T follicular helper cell (primary cell): ENCODE results near the gene GOSR2.
"Not testable (repeated sequence)": the region's sequence is repeated elsewhere in the genome, so short reads cannot be mapped to it uniquely, and the experiment has no call there.

Experiments
- DNase-seq: peaks from one replicate; pipeline ENCODE4 v3.0.0-alpha.2; 2020; ENCODE audit warnings: low read depth

GOSR2 gene

DNA sequence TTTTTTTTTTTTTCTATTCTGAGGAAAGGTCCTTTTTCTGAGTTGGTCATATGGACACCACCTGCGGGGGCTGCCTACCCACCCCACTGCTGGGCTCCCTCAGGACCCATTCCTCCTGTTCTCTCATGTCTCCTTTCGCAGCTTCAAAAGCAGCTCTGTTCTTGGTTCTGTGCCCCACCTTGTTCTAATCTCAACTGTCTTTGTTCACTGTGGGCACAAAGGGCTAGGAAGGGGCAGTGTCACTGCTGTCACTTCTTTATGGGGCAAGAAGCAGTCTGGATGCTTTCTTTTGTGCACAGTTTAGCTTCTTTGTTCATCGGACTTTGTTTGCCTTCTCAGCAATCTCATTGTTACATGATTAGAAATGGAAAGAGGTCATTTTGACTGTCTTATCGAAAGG, 7.1 kb downstream of the GOSR2 start:
- DNase-seq = no peak

DNA sequence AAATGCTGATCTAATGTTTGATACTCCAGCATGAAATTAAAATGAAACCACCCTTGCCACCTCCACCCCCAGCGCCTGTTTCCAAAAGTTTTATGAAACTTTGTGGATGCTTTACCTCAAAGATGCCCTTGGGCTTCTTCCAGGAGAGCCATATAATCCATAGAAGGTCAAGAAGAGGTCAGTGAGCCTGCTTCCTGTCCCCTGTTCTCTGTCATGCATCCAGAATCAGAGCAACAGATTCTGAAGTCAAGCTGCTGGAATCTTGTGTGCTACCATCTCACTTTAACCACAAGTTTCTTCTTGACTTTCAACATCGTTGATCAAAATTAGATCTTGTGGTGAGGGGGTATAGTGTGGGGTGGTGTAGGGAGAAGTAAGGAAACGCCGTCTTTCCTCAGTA, 8.6 kb downstream of the GOSR2 start:
- no peak for DNase-seq

DNA sequence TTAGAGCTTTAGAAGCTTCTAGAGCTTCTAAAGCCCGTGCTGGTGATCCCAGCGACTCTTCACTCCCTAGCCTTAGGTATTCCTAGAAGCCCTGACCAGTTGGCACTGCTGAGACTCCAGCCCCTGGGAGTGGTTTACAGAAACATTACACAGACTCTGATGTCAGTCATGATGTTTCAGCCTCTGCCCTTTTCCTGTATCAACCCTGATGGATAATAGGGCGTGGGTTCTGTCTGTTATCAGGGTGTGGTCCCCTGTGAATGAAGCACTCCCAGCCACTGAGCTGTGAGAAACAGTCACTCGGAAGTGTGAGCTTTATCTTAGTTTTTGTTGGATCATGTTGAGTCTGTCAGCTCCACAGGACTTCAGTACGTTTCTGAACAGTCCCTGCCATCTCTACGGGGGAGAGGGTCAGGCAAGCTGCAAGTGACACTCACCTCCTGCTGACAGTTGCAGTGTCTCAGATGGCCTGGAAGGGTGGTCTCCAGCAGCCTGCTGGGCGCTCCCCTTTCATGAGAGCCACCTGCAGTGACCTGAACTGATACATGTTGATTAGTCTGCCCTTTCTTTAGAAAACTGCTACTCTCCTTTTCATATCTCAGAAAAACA, 12.8 kb downstream of the GOSR2 start:
- DNase-seq = no peak

DNA sequence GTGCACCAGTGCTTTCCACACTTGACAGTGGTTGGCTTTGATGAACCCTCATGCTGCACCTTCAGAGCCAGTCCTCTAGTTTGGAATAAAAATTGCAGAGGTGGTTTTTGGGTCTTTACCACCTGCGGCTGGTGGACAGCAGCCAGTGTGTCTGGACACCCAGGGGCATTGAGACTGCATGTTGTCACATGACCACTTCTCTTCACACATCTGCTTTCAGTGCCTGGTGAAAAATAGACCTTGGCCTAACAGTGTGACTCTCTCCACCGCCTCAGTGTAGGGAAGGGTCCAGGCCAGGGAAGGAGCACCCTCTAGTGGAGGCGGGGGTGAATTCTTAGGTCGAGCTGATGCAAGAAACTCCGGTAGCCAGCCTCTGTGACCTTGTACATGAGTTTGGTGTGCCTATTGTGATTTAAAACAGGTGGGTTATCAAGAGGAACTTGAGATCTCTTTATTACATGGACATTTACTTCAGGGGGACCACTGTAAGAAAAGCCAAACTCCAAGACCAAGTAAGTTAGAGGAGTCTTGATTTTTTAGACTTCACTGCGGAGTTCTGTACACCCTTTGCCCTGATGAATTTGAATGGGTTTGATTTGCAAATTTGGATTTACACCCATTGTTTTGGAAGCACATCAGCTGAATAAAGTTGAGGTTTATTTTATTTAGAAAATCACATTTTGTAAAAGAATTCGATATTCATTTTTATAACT, 17.9 kb downstream of the GOSR2 start:
- DNase-seq = peak; percentile 46

DNA sequence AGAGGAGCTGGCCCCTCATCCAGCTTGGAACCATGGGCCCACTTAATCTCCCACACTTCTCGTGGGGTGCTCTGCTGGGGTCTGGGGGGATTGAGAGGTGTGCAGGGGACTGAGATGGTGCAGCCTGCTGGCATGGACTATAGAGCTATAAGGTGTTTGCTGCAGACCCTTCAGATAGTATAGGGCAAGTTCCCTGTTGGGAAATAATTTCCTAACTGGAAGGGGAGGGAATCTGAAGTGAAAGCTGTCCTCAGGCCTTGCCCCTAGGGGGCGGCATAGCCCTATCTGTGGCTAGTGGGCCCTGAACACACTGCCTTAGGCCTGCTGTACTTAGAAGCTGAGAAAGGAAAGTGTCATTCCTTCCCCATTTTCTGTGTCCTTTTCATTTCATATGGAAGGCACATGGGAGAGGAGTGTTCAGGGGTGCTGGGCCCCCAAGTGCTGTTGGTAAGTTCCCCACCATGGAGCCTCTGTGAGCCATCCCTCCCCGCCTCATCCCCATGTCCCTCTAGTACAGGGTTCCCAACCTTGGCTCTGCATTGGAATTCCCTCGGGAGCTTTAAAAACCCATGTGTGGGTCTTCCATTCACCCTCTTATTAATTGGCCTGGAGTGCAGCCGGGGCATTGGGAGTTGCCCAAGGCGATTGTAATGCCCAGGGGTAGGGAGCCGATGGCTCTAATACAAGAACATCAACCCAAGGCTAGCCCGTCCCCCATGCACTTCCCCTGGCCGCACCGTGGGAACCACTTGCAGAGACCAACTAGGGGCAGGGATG, 19.7 kb downstream of the GOSR2 start:
- peak; percentile 11 for DNase-seq

- no peak for DNase-seq
Observed at GRCh38 chr17:46943218-46943500, 20.2 kb downstream of the GOSR2 start.

- no peak for DNase-seq
Observed at GRCh38 chr17:46943501-46944393, 20.8 kb downstream of the GOSR2 start.

GRCh38 chr17:46944931-46945330, 22.0 kb downstream of the GOSR2 start:
- no peak for DNase-seq

DNA sequence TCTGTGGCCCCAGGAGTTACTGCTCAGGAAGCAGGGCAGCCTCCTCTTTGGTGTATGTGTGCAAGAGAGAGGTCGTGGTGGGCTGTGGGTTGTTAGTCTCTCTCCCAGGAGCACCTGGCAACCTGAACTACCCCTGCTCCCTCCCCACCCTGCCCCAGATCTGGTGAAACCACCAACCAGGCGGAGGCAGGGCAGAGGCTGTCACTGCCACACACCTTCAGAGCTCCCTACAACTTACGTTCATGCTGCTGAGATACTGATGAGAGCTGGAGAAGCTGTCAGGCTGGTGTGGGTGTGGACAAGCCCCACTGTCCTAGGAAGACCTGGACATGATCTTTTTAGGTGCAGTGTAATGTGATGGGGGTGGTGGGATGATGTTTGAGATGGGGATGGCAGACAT, 24.3 kb downstream of the GOSR2 start:
- DNase-seq = no peak

GRCh38 chr17:46948544-46948943, 25.6 kb downstream of the GOSR2 start:
- DNase-seq = no peak

- no peak for DNase-seq
Observed at GRCh38 chr17:46949291-46950174, 26.6 kb downstream of the GOSR2 start.

DNA sequence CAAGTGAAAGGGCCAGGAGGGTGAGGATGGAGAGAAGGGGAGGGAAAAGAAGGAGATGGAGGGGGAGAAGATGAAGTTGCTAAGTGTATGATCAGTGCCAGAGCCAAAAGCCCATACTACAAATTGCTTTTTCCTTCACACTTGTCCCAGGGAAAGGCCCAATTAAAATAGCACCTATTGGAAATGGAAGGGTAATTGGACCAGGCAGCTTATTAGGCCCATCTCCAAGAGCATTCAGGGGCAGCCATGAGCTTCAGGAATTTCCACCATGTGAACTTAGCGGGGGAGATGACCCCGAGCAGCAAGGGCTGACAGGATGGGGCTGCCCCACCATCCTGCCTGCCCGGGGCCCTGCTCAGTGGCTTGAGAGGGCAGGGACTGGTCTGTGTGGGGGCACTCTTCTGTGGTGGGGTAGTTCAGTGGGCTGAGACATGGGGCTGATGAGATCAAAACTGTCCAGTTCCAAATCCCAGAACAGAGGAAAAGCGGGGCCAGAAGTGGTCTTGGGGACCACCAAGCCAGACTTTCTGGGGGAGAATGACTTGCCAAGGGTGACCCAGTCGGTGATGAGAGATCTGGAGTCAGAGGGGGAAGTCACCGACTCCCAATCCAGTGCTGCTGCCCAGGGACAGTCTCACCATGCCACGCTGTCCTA, 27.5 kb downstream of the GOSR2 start:
- no peak for DNase-seq

GRCh38 chr17:46950997-46951621, 28.1 kb downstream of the GOSR2 start:
- DNase-seq = no peak

DNA sequence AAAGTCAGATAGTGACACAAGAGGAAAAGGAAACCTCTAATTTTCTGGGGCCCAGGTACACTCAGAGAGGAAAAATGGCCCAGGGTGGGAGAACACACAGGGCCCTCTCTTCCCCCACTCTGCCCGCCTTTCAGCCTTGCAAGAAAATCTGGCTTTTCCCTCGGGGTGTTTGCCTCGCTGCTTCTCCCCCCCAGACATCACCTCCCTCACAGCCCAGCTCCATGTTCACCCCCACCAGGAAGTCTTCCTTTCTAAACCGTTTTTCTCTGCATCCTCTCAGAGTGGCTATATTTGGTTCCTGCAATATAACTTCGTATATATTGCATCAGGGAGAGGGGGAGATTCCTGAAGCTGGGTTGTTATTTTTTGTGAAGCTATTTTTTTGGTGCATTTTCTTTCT, 28.7 kb downstream of the GOSR2 start:
- no peak for DNase-seq

DNA sequence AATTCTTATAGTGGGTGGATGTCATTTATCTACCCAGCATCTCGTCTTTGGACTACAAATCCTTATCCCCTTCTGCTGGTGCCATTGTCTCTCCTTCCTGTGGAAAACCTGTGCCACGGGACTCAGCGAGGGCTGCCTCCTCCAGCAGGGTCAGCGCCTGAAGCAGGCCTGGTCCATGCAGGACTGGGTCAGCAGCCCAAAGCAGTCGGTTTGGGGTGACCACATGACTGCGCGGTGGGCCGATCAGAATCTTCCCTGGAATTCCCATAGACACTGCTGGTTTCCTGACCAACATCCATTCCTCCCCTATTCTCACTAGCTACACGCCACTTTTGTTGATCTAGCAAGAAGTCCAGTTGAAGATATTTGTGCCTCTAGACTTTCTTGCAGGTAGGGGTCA, 29.2 kb downstream of the GOSR2 start:
- no peak for DNase-seq

- DNase-seq = not testable (repeated sequence)
Observed at GRCh38 chr17:46953191-46953590, 30.2 kb downstream of the GOSR2 start.

DNA sequence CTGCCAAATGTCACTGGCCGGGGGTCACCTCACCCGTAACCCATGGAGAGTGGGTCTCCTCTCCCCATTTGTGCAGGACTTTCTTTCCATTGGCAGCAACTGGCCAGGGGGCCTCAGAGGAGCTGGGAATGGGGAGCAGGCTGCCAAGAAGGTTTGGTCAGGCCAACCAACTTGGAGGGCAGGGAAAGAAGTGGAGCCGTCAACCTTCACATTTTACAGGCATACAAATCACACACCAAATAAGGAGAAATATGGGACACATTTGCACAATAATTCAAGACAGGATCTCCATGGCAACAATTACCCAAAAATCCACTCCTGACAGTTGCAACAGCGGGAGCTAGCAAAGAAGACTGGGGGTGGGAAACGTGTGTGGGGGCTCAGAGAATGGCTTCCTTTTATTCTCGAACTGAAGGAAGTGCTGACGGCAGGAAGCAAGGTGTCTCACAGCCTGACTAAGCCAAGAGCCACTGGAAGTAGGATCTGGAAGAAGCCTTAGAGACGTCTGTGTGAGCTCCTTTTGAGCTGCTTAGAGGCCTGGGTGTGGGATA, 35.2 kb downstream of the GOSR2 start:
- DNase-seq = no peak

DNA sequence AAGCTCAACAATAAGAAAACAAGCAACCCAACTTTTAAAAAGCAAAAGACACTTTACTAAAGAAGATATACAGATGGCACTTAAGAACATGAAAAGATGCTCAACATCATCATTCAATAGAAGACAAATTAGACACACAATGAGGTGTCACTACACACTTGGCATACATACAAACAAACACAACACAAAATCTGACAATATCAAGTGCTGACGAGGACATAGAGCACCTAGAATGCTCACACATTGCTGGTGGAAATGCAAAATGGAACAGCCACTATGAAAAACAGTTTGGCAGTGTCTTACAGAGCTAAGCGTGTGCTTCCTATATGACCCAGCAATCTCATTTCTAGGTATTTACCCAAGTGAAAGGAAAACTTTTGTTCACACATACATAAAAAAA, 37.2 kb downstream of the GOSR2 start:
- no peak for DNase-seq

- no peak for DNase-seq
Observed at GRCh38 chr17:46962374-46962790, 39.4 kb downstream of the GOSR2 start.

DNA sequence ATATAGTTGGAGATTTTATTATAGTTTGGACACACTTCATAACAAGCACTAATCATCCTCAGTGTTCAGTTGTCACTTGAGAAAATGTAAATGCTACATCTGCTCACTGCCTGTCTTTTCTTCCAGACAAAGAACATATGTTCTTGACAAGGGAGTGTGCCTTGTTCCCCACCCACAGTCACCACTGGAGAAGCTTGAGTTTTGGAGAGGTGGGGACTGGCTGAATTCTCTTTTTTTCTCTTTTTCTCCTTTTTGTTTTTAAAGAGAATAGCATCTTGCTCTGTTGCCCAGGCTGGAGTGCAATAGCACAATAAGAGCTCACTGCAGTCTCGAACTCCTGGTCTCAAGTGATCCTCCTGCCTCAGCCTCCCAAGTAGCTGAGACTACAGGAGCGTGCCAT, 40.6 kb downstream of the GOSR2 start:
- DNase-seq = no peak
